ENCODE data around the gene RALGDS.
A peak's percentile ranks its signal among the peaks of the same experiment; 100 is the strongest.
"Not testable (repeated sequence)": the region's sequence is repeated elsewhere in the genome, so short reads cannot be mapped to it uniquely, and the experiment has no call there.

Gene RALGDS

GRCh38 chr9:133074111-133074651 lies 46.9 kb downstream of the RALGDS start:
- Mint-ChIP-seq H3K9me3 (no peaks in the 10 kb centered on the region), H3K36me3 (ENCODE audit: low read depth) (peaks cover 18% of the 10 kb centered on the region), H3K27me3 (ENCODE audit: low read depth, poor library complexity) (peaks cover 17% of the 10 kb centered on the region), H3K4me1 (peaks cover 10% of the 10 kb centered on the region), H3K4me3 (no peak overlapping the region), H3K27ac (no peak overlapping the region)
- TF ChIP-seq, protein P1, sequence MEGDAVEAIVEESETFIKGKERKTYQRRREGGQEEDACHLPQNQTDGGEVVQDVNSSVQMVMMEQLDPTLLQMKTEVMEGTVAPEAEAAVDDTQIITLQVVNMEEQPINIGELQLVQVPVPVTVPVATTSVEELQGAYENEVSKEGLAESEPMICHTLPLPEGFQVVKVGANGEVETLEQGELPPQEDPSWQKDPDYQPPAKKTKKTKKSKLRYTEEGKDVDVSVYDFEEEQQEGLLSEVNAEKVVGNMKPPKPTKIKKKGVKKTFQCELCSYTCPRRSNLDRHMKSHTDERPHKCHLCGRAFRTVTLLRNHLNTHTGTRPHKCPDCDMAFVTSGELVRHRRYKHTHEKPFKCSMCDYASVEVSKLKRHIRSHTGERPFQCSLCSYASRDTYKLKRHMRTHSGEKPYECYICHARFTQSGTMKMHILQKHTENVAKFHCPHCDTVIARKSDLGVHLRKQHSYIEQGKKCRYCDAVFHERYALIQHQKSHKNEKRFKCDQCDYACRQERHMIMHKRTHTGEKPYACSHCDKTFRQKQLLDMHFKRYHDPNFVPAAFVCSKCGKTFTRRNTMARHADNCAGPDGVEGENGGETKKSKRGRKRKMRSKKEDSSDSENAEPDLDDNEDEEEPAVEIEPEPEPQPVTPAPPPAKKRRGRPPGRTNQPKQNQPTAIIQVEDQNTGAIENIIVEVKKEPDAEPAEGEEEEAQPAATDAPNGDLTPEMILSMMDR (IDR thresholded peaks at IDR 0.05) = no peak
- no peak for DNase-seq

- DNase-seq = no peak
- H3K4me1 Mint-ChIP-seq = peaks cover 10% of the 10 kb centered on the region
- H3K27ac Mint-ChIP-seq = no peak overlapping the region
- TF ChIP-seq, protein P1 (IDR thresholded peaks at IDR 0.05) = no peak
- H3K4me3 Mint-ChIP-seq = no peak overlapping the region
- peaks cover 14% of the 10 kb centered on the region for H3K27me3 Mint-ChIP-seq (ENCODE audit: low read depth, poor library complexity)
- H3K9me3 Mint-ChIP-seq = no peaks in the 10 kb centered on the region
- peaks cover 18% of the 10 kb centered on the region for H3K36me3 Mint-ChIP-seq (ENCODE audit: low read depth)
Measured at GRCh38 chr9:133073086-133074014, 47.7 kb downstream of the RALGDS start.

DNA sequence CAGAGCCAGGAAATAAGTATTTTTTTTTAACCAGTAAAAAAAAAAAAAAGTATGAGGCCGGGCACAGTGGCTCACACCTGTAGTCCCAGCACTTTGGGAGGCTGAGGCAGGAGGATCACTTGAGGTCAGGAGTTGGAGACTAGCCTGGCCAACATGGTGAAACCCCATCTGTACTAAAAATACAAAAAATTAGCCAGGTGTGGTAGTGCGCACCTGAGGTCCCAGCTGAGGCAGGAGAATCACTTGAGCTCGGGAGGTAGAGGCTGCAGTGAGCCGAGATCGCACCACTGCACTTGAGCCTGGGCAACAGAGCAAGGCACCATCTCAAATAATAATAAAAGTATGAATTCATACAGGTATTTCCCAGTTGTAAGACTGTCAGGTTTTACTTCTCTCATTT lies 48.8 kb downstream of the RALGDS start:
- H3K27ac Mint-ChIP-seq, DNase-seq, H3K4me3 Mint-ChIP-seq, H3K9me3 Mint-ChIP-seq: not testable (repeated sequence)
- Mint-ChIP-seq H3K4me1 (peaks cover 10% of the 10 kb centered on the region), H3K27me3 (ENCODE audit: low read depth, poor library complexity) (peaks cover 14% of the 10 kb centered on the region), H3K36me3 (ENCODE audit: low read depth) (peaks cover 18% of the 10 kb centered on the region)

DNA sequence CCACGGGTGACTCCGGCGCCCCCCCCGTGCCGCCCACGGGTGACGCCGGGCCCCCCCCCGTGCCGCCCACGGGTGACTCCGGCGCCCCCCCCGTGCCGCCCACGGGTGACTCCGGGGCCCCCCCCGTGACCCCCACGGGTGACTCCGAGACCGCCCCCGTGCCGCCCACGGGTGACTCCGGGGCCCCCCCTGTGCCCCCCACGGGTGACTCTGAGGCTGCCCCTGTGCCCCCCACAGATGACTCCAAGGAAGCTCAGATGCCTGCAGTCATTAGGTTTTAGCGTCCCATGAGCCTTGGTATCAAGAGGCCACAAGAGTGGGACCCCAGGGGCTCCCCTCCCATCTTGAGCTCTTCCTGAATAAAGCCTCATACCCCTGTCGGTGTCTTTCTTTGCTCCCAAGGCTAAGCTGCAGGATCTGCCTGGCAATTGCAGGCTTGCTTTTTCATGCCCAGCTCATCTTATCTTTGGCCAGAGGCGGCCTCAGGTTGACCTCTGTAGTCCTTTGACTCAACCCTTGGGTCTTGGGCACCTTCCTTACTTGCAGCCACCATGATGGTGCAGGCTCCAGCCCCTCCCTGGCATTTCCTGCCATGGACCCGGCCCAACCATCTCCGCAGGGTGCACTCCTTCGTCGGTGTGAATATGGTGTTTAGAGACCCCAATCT lies 49.4 kb downstream of the RALGDS start:
- H3K27ac Mint-ChIP-seq = no peak overlapping the region
- DNase-seq = no peak

DNA sequence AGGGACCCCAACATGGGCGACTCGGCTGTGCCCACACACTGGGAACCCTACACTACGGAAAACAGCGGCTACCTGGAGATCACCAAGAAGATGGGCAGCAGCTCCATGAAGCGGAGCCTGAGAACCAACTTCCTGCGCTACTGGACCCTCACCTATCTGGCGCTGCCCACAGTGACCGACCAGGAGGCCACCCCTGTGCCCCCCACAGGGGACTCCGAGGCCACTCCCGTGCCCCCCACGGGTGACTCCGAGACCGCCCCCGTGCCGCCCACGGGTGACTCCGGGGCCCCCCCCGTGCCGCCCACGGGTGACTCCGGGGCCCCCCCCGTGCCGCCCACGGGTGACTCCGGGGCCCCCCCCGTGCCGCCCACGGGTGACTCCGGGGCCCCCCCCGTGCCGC lies 50.1 kb downstream of the RALGDS start:
- H3K27ac Mint-ChIP-seq, H3K9me3 Mint-ChIP-seq, H3K4me3 Mint-ChIP-seq, H3K4me1 Mint-ChIP-seq, DNase-seq: not testable (repeated sequence)
- Mint-ChIP-seq H3K36me3 (ENCODE audit: low read depth) (peaks cover 18% of the 10 kb centered on the region), H3K27me3 (ENCODE audit: low read depth, poor library complexity) (peaks cover 14% of the 10 kb centered on the region)

More for the DNA sequence above, 49.4 kb downstream of the RALGDS start:
- Mint-ChIP-seq H3K36me3 (ENCODE audit: low read depth) (peaks cover 18% of the 10 kb centered on the region), H3K4me3 (no peak overlapping the region), H3K4me1 (peaks cover 5% of the 10 kb centered on the region), H3K27me3 (ENCODE audit: low read depth, poor library complexity) (peaks cover 14% of the 10 kb centered on the region), H3K9me3 (no peaks in the 10 kb centered on the region)
- TF ChIP-seq, protein P1 (IDR thresholded peaks at IDR 0.05) = no peak

DNA sequence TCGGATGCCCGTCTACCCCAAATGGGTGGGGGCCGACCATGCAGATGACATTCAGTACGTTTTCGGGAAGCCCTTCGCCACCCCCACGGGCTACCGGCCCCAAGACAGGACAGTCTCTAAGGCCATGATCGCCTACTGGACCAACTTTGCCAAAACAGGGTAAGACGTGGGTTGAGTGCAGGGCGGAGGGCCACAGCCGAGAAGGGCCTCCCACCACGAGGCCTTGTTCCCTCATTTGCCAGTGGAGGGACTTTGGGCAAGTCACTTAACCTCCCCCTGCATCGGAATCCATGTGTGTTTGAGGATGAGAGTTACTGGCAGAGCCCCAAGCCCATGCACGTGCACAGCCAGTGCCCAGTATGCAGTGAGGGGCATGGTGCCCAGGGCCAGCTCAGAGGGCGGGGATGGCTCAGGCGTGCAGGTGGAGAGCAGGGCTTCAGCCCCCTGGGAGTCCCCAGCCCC lies 50.5 kb downstream of the RALGDS start:
- H3K27me3 Mint-ChIP-seq (ENCODE audit: low read depth, poor library complexity) = peaks cover 13% of the 10 kb centered on the region
- H3K4me3 Mint-ChIP-seq, H3K4me1 Mint-ChIP-seq, H3K9me3 Mint-ChIP-seq, DNase-seq: not testable (repeated sequence)
- H3K27ac Mint-ChIP-seq = peak overlapping the region; percentile 54
- peaks cover 18% of the 10 kb centered on the region for H3K36me3 Mint-ChIP-seq (ENCODE audit: low read depth)

DNA sequence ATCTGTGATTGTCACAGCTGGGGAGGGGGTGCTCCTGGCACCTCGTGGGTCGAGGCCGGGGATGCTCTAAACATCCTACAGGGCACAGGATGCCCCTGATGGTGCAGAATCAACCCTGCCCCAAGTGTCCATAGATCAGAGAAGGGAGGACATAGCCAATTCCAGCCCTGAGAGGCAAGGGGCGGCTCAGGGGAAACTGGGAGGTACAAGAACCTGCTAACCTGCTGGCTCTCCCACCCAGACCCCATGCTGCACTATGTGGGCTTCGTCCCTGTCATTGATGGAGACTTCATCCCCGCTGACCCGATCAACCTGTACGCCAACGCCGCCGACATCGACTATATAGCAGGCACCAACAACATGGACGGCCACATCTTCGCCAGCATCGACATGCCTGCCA lies 52.6 kb downstream of the RALGDS start:
- DNase-seq; H3K27ac Mint-ChIP-seq; H3K9me3 Mint-ChIP-seq; H3K27me3 Mint-ChIP-seq (ENCODE audit: low read depth, poor library complexity); H3K4me3 Mint-ChIP-seq; H3K4me1 Mint-ChIP-seq: not testable (repeated sequence)
- H3K36me3 Mint-ChIP-seq (ENCODE audit: low read depth) = peaks cover 18% of the 10 kb centered on the region

Measured in nephron progenitor cell (in vitro differentiated cells).